HL-60 (cell line): ENCODE results near the gene XPC.

ENCODE experiments used
- CTCF ChIP-seq: IDR thresholded peaks from one replicate; pipeline ENCODE4 v1.5.1; 2011; ENCODE audit warnings: low read length, control low read depth, inconsistent platforms; ENCODE audit not compliant: insufficient read depth
- GABPA ChIP-seq: IDR thresholded peaks from 2 replicates; pipeline ENCODE4 v1.6.1; 2012; ENCODE audit warnings: low read depth
- POLR2AphosphoS5 ChIP-seq: IDR thresholded peaks from 2 replicates; pipeline ENCODE4 v1.6.1; 2012; ENCODE audit warnings: low read depth
- REST ChIP-seq: IDR thresholded peaks from 2 replicates; pipeline ENCODE4 v1.6.1; 2012; ENCODE audit warnings: low read depth; ENCODE audit not compliant: insufficient replicate concordance

DNA sequence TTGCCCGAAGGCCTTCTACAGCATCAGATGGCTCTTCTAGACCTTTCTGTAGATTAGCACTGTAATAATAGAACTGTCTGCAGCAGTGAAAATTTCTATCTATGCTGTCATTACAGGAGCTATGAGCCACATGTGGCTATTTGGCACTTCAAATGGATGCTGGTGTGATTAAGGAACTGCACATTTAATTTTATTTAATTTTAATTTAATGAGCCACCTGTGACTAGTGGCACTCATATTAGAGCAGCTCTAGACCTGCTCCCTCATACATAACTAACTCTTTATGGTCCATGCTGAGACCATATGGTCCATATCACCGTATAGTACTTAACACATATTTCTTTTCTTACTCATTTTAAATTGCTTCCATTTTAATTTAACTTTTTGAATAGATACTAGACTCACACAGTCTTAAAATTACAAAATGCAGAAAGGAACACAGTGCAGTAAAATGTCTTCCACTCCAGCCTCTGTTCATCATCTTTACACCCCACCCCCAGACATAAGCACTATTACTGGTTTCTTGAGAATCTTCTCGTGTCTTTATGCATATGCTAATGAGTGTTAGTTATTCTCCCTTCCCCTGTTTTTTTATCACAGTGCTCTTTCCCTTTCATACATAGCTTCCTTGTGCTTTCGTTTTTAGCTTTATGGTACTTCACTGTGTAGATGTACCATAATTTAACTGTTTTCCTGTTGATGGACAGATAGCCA lies 9.8 kb upstream of the XPC start:
- TF ChIP-seq CTCF (no peak), POLR2AphosphoS5 (no peak), GABPA (no peak), REST (no peak)
